HEK293 (cell line): ENCODE results near the gene CCDC92B.
A peak's percentile ranks its signal among the peaks of the same experiment; 100 is the strongest.
"Not testable (repeated sequence)": the region's sequence is repeated elsewhere in the genome, so short reads cannot be mapped to it uniquely, and the experiment has no call there.

ENCODE experiments used
- CTCF ChIA-PET: fragments of 350-600 bp; formaldehyde crosslinking; extraction: SDS; loops from one replicate; lab custom pipeline; 2021; ENCODE audit warnings: antibody characterized with exemption; lab: Yijun Ruan, JAX
- POLR2A ChIA-PET: fragments of 300-600 bp; formaldehyde crosslinking; extraction: SDS; loops from one replicate; lab custom pipeline; 2020; ENCODE audit warnings: antibody characterized with exemption, inconsistent platforms; lab: Yijun Ruan, JAX
- H3K27ac ChIP-seq: fragments of 200-500 bp; sonication (Bioruptor generic); 2 replicates; pipeline ENCODE4 v1.5.1; 2014; ENCODE audit warnings: low read depth, low read length, control low read depth, inconsistent platforms; ENCODE audit errors: extremely low read depth
- H3K36me3 ChIP-seq, 2 experiments: fragments of 200-500 bp in 1 of 2; sonication (Bioruptor generic) in 1 of 2; 1 replicate in 1 of 2; 2 replicates in 1 of 2; pipeline ENCODE4 v1.5.1; 2014 to 2017; ENCODE audit warnings: inconsistent platforms in 2 of 2, low read length in 2 of 2; ENCODE audit not compliant: control insufficient read depth in 2 of 2, insufficient read depth in 1 of 2
- H3K4me1 ChIP-seq: fragments of 200-500 bp; sonication (Bioruptor generic); 2 replicates; pipeline ENCODE4 v1.5.1; 2014; ENCODE audit warnings: mild to moderate bottlenecking, low read length, inconsistent platforms; ENCODE audit not compliant: control insufficient read depth, insufficient read depth
- H3K4me3 ChIP-seq: 2 replicates; pipeline ENCODE4 v1.5.1; 2011; ENCODE audit warnings: low read depth, mild to moderate bottlenecking, control low read depth, low read length, moderate library complexity
- H3K9me3 ChIP-seq: fragments of 200-500 bp; sonication (Bioruptor generic); 2 replicates; pipeline ENCODE4 v1.5.1; 2014; ENCODE audit warnings: low read depth, low read length, inconsistent platforms; ENCODE audit not compliant: control insufficient read depth, insufficient read depth
- CTCF ChIP-seq: fragments of 450-650 bp; formaldehyde crosslinking; IDR thresholded peaks from 2 replicates; pipeline ENCODE4 v1.5.1; 2016; ENCODE audit warnings: missing biosample characterization, missing genetic modification characterization
- EGR2 ChIP-seq: fragments of 450-650 bp; formaldehyde crosslinking; IDR thresholded peaks from 2 replicates; pipeline ENCODE4 v1.5.1; 2016; ENCODE audit warnings: low read depth, missing biosample characterization, missing genetic modification characterization
- GLIS1 ChIP-seq: fragments of 450-650 bp; formaldehyde crosslinking; IDR thresholded peaks from 2 replicates; pipeline ENCODE4 v1.5.1; 2016; ENCODE audit warnings: missing biosample characterization, missing genetic modification characterization
- HOXC10 ChIP-seq: sonication (generic); formaldehyde crosslinking; IDR thresholded peaks from 2 replicates; pipeline ENCODE4 v1.8.1; 2023; ENCODE audit warnings: mild to moderate bottlenecking, missing genetic modification reagents
- KLF17 ChIP-seq: fragments of 450-650 bp; formaldehyde crosslinking; IDR thresholded peaks from 2 replicates; pipeline ENCODE4 v1.5.1; 2016; ENCODE audit warnings: missing biosample characterization, missing genetic modification characterization
- SP2 ChIP-seq: fragments of 450-650 bp; formaldehyde crosslinking; IDR thresholded peaks from 2 replicates; pipeline ENCODE4 v1.5.1; 2016; ENCODE audit warnings: missing biosample characterization, missing genetic modification characterization
- ZBTB26 ChIP-seq: fragments of 450-650 bp; formaldehyde crosslinking; optimal IDR thresholded peaks from 2 replicates; pipeline ENCODE3; 2016; ENCODE audit warnings: missing biosample characterization, mild to moderate bottlenecking, missing genetic modification characterization
- ZBTB49 ChIP-seq: fragments of 450-650 bp; formaldehyde crosslinking; IDR thresholded peaks from 2 replicates; pipeline ENCODE4 v1.5.1; 2016; ENCODE audit warnings: missing biosample characterization, missing genetic modification characterization, low read depth
- ZFHX2 ChIP-seq: fragments of 450-650 bp; formaldehyde crosslinking; conservative IDR thresholded peaks from 2 replicates; pipeline ENCODE4 v1.5.1; 2016; ENCODE audit warnings: missing biosample characterization, missing genetic modification characterization
- ZIC2 ChIP-seq: fragments of 450-650 bp; formaldehyde crosslinking; IDR thresholded peaks from 2 replicates; pipeline ENCODE4 v1.5.1; 2016; ENCODE audit warnings: missing biosample characterization, missing genetic modification characterization
- ZNF214 ChIP-seq: fragments of 450-650 bp; formaldehyde crosslinking; IDR thresholded peaks from 2 replicates; pipeline ENCODE4 v1.5.1; 2017; ENCODE audit warnings: missing biosample characterization, mild to moderate bottlenecking, missing genetic modification characterization, borderline replicate concordance
- ZNF23 ChIP-seq: fragments of 450-650 bp; formaldehyde crosslinking; IDR thresholded peaks from 2 replicates; pipeline ENCODE4 v1.5.1; 2016; ENCODE audit warnings: missing biosample characterization, missing genetic modification characterization, borderline replicate concordance
- ZNF549 ChIP-seq: fragments of 450-650 bp; IDR thresholded peaks from 2 replicates; pipeline ENCODE4 v1.5.1; 2018; ENCODE audit warnings: missing biosample characterization, missing genetic modification characterization, mild to moderate bottlenecking, inconsistent platforms, moderate library complexity
- ZSCAN16 ChIP-seq: fragments of 450-650 bp; formaldehyde crosslinking; IDR thresholded peaks from 2 replicates; pipeline ENCODE4 v1.5.1; 2016; ENCODE audit warnings: missing biosample characterization, missing genetic modification characterization
- ZSCAN4 ChIP-seq: fragments of 450-650 bp; formaldehyde crosslinking; IDR thresholded peaks from 2 replicates; pipeline ENCODE4 v1.5.1; 2017; ENCODE audit warnings: missing biosample characterization, missing genetic modification characterization

Gene CCDC92B

GRCh38 chr17:2782055-2782454 is 32.6 kb upstream of the CCDC92B start:
- TF ChIP-seq GLIS1 (tag by site-specific recombination), result peak; percentile 70; the same call in 1 of the 2 replicates
- TF ChIP-seq HOXC10 (CRISPR knock-in tag), result no peak
- no peak for TF ChIP-seq ZNF549 (tag by site-specific recombination)
- no peak for TF ChIP-seq ZNF214 (tag by site-specific recombination)
- TF ChIP-seq ZSCAN16 (tag by site-specific recombination), result no peak
- no peak for TF ChIP-seq CTCF (tag by site-specific recombination)
- no peak for TF ChIP-seq ZBTB49 (tag by site-specific recombination)
- TF ChIP-seq KLF17, result no peak
- TF ChIP-seq ZNF23 (tag by site-specific recombination), result no peak
- TF ChIP-seq EGR2 (tag by site-specific recombination), result peak; percentile 77
- TF ChIP-seq SP2 (tag by site-specific recombination), result no peak
- TF ChIP-seq ZIC2 (tag by site-specific recombination), result peak; percentile 64
- TF ChIP-seq ZFHX2 (tag by site-specific recombination), result peak; percentile 78
- Histone ChIP-seq H3K4me3 (no peak overlapping the region), H3K27ac (no peak overlapping the region), H3K9me3 (no peaks in the 10 kb centered on the region), H3K4me1 (0 out of 2 replicates have a peak, but pooled peaks cover 3% of the 10 kb centered on the region), H3K36me3 (no peaks in the 10 kb centered on the region)
- ChIA-PET CTCF (no interaction called here), POLR2A (interaction anchor here (0.6 kb wide), 1 partner anchor 176 kb away, joined by 5 read pairs; no protein-coding TSS in a partner anchor)

- CTCF ChIA-PET, H3K9me3 ChIP-seq, H3K4me1 ChIP-seq, H3K27ac ChIP-seq, H3K4me3 ChIP-seq, POLR2A ChIA-PET, H3K36me3 ChIP-seq: not testable (repeated sequence)
- peak; percentile 17 for TF ChIP-seq ZBTB26 (tag by site-specific recombination)
- peak; percentile 91 for TF ChIP-seq ZSCAN4 (tag by site-specific recombination)
Measured at GRCh38 chr17:2781598-2781997, 32.1 kb upstream of the CCDC92B start.
